SK-N-SH treated with all-trans-retinoic acid at 6 μM for 48 hours (cell line): ENCODE results near the gene FAM171A2.
"Not testable (repeated sequence)": the region's sequence is repeated elsewhere in the genome, so short reads cannot be mapped to it uniquely, and the experiment has no call there.

Experiments used
- POU6F1 ChIP-seq: fragments of 250-450 bp; sonication (Bioruptor Pico); IDR thresholded peaks from 2 replicates; pipeline ENCODE4 v1.8.0; 2021; ENCODE audit warnings: low read depth, mild to moderate bottlenecking, moderate library complexity, borderline replicate concordance
- RARB ChIP-seq: fragments of 250-450 bp; sonication (Bioruptor Pico); IDR thresholded peaks from 2 replicates; pipeline ENCODE4 v1.8.0; 2021; ENCODE audit warnings: mild to moderate bottlenecking, moderate library complexity
- TOX ChIP-seq: fragments of 250-450 bp; sonication (Bioruptor Pico); IDR thresholded peaks from 2 replicates; pipeline ENCODE4 v1.8.0; 2021; ENCODE audit warnings: mild to moderate bottlenecking, moderate library complexity, borderline replicate concordance
- TSHZ2 ChIP-seq: fragments of 250-450 bp; sonication (Bioruptor Pico); IDR thresholded peaks from 2 replicates; pipeline ENCODE4 v1.5.0; 2020; ENCODE audit warnings: mild to moderate bottlenecking, moderate library complexity
- ZNF70 ChIP-seq: fragments of 450-650 bp; formaldehyde crosslinking; IDR thresholded peaks from 2 replicates; pipeline ENCODE4 v1.5.0; 2020; ENCODE audit warnings: mild to moderate bottlenecking, moderate library complexity

- TF ChIP-seq POU6F1; RARB (CRISPR knock-in tag); TOX (CRISPR knock-in tag); TSHZ2; ZNF70: not testable (repeated sequence)
Measured at GRCh38 chr17:44394112-44394511, 30.5 kb upstream of the FAM171A2 start.
